COLO829 (cell line): ENCODE results near the gene WWTR1.
A peak's percentile ranks its signal among the peaks of the same experiment; 100 is the strongest.

Experiments used
- DNase-seq: peaks from one replicate; pipeline ENCODE4 v3.0.0; 2012; ENCODE audit warnings: low spot score

The WWTR1 gene

GRCh38 chr3:149654188-149654601 is 3.6 kb downstream of the WWTR1 start:
- DNase-seq: no peak

DNA sequence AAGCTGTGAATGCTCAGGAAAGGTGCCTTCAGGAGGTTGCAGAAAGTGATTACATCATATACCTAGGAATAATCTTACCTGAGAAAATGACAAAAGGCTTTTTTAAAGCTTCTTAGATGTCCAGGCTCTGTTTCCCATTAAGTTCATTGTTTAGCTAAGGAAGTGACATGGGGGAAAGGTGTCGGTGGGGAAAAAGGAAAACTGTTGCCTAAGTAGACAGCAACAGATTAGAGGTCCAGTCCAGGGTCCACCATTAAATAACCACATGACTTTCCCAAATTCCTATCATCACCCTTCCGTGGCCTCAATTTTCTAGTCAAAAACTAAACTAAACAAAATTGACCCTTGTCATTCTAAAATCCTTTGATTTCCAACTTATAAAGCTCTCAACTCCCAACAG is 4.3 kb downstream of the WWTR1 start:
- DNase-seq: no peak

GRCh38 chr3:149653136-149653535 is 4.7 kb downstream of the WWTR1 start:
- DNase-seq: no peak

GRCh38 chr3:149650828-149651227 is 7.0 kb downstream of the WWTR1 start:
- DNase-seq: no peak

DNA sequence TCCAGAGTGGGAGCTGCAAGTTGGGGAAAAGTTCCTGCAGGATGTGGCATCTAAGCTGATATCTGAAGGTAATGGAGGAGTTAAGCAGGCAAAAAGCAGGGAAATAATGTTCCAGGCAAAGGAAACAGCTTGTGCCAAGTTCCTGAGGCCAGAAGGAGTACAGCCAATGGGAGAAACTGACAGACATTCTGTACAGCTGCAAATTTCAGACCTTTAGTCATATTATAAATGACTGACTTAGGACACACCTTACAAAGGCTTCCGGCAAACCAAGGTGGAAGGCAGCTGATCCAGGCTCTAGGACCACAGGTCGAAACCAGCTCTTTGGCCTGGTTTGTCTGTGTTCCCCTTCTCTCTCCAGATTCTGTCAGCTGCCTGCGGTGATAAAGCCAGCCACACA is 9.3 kb downstream of the WWTR1 start:
- no peak for DNase-seq

GRCh38 chr3:149647812-149648211 is 10.0 kb downstream of the WWTR1 start:
- no peak for DNase-seq

DNA sequence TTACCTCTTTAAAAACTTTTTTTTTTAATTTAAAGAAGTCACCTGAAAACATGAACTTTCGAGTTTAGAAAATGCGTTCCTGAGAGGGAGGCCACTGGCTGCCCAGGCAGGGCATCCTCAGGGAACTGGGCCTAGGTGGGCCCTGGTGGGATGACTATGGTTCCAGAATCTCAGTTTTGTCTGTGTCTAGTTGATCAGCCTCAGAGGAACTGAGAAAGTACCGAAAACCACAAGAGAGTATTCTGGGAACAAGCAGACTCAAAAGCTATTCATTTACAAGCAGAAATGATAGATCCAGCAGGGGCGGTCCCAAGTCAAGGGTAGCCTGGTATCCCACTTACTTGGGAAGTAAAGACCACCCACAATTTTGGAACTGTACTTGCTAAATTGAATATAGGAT is 10.5 kb downstream of the WWTR1 start:
- DNase-seq: no peak

GRCh38 chr3:149646181-149646766 is 11.6 kb downstream of the WWTR1 start:
- DNase-seq: no peak

- no peak for DNase-seq
These were observed 13.9 kb downstream of the WWTR1 start for GRCh38 chr3:149643963-149644362.

GRCh38 chr3:149643482-149643798 is 14.4 kb downstream of the WWTR1 start:
- DNase-seq: no peak

GRCh38 chr3:149640976-149641728 is 16.7 kb downstream of the WWTR1 start:
- peak; percentile 81 for DNase-seq

DNA sequence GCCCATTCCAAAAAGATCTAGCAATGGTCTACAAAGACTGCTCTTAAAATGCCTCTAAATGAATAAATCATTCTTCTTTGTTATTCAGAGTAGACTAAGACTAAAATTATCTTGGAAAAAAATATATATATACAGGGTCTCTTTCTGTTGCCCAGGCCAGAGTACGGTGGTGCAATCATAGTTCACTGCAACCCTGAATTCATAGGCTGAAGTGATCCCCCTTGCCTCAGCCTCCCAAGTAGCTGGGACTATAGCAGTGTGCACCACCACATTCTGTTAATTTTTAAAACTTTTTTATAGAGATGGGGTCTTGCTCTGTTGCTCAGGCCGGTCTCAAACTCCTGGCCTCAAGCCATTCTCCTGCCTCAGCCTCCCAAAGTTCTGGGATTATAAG is 18.7 kb downstream of the WWTR1 start:
- no peak for DNase-seq

DNA sequence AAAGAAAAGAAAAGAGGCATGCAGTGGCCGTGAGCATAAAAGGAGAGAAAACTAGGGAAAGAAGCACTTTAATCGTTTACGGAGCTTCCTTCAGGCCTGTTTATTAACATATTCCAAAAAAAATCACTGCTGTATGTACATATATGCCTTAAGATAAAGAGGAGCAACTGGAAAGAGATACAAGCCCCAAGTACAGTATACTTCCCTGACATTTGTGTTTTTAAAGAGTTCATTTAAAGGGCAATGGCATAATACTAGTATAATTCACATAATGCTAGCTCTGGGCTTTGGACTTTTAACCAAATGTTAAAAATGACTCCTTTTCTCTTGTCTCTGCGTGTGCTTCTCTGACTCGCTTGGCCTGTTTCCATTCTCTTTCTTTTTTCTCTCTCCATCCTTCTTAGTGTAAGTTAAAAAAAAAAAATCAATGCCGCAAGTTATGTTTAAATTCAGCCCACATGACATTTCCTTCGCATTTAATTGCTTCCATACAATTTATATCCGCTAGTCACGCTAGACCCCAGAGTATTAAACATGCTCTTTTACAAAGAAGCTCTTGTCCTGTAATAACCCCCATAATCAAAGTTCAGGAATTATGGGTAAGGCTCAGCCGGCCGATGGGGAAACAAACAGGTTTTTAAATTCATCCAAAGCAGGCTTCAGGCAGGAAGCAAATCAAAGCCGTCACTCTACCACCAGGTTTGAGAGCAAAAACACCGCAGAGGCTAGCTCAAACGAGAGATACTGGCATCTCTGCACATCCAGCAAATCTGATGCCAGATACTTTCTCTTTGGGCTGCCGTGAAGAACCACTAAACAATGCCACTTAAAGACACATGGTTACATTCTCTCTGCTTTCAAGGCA is 19.4 kb downstream of the WWTR1 start:
- DNase-seq: peak; percentile 92

DNA sequence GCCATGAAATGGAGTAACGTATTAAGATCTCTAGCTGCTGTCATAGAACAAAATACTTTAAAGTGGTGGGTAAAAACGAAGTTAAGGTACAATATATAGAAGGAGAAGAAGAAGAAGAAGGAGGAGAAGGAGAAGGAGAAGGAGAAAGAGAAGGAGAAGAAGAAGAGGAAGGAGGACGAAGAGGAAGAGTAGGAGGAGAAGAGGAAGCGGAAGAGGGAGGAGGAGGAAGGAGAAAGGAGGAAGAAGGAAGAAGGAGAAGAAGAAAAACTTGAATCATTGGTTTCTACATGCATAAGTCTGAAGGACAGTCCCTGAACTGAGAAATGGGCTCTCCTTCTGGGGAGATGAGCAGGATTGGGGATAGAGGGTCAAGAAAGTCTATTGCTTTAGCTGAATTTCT is 22.4 kb downstream of the WWTR1 start:
- no peak for DNase-seq

- DNase-seq: no peak
These were observed 23.3 kb downstream of the WWTR1 start for GRCh38 chr3:149634573-149634972.

DNA sequence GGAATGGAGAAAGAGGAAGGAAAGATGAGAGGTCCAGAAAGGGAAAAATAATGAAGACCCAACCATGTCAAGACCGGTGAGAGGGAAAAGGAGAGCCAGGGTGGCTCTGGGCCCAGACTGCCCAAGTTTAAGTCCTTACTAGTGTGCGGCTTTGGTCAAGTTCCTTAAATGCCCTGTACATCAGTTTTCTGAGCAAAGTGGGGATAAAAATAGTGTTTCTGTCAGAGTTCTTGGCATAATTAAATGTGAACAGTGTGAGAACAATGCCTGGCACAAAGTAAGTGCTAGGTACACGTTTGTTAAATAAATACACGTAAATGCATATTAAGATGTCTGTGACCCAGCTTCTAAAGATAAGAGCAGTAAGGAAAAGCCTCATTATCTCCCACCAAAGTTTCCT is 23.8 kb downstream of the WWTR1 start:
- no peak for DNase-seq

DNA sequence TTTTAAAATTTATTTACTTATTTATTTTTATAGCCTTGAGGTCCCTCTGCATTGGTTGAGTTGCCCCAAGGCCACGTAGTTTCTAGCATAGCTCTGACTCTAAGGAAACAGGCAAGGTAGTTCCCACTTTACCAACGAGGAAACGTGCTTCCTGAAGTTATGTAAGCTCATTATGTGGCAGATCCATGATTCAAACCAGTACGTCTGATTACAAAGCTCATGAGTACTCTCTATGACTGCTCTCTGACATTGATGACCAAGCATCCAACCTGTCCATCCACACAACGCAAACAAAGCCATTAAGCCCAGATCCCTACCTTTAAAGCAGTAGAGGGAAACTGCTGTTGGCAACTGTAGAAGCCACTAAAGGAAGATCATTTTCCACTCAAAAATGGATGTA is 25.6 kb downstream of the WWTR1 start:
- no peak for DNase-seq

GRCh38 chr3:149630806-149631205 is 27.0 kb downstream of the WWTR1 start:
- peak; percentile 89 for DNase-seq

DNA sequence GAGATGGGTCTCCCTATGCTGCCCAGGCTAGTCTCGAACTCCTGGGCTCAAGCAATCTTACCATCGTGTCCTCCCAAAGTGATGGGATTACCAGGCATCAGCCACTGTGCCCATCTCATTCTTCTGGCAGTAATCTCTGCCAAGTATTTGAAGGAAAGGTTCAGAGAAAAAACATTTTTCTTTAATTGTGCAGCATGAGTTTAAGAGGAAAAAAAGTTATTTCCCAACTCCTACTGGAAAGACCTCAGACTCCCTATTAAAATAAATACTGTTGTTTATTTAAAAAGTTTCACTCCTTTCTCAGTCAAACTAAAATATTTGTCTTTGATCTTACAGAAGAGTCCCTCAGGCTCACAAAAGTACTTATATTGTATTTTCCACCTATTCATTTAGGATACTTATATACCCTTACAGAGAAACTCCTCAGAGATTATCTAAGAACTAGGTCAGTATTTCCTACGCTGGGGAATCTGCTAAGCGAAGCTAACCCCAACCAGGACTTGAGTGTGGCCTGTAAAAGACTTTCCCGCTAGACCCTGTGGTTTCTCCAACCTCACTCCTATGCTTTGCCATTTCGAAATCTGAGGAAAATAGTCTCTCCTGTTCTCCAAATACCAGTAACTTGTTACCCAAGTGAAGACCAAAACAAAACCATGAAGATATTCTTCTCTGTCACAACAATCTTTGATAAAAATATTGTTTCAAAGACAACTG is 28.7 kb downstream of the WWTR1 start:
- DNase-seq: no peak

- DNase-seq: no peak
These were observed 31.2 kb downstream of the WWTR1 start for GRCh38 chr3:149626671-149627070.

DNA sequence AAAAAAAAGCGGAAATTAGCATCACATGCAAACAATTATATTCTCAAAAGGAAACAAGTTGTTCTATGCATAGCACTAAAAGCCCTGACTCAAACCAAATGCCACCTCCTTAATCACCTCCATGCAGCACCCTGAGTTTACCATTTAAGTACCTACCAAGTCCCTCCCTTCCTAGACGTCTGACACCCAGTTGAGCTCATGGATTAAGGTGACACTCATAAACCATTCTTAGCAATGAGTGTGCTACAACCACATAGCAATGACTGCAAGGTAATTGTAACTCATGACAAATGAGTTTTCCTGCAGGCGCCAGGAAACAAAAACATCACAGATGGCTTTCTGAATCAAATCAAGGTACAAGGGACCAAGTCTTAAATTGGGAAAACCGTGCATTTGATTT is 32.0 kb downstream of the WWTR1 start:
- DNase-seq: no peak

DNA sequence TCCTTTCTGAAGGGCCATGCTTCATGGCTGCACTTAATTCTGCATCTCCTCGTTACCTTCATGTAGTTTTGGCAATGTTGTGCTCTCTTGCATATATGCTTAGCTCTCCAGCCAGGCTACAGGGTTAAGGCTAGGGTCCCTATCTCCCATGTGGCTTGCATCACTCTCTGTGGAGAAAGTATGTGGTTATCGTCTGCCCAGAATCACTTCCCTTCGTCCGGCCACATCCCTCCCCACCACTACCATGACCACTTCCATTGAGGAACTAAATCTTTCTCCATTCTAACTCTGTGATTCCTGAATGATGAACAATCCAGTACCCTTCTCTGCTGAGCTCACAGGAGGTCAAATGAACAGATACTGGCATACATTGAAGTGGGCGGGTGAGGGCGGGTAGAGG is 34.0 kb downstream of the WWTR1 start:
- no peak for DNase-seq
